NB4 (cell line): ENCODE data around the gene NEURL2.

ENCODE experiments used
- DNase-seq: peaks from one replicate; pipeline ENCODE4 v3.0.0; 2010; ENCODE audit warnings: low read depth
- H3K4me3 ChIP-seq: one replicate; pipeline ENCODE4 v1.5.1; 2011; ENCODE audit warnings: mild to moderate bottlenecking, low read depth, low read length, moderate library complexity
- CTCF ChIP-seq: IDR thresholded peaks from one replicate; pipeline ENCODE4 v1.5.1; 2012; ENCODE audit warnings: low read depth, low read length
- MAX ChIP-seq: IDR thresholded peaks from 2 replicates; pipeline ENCODE4 v1.6.1; 2011; ENCODE audit warnings: low read depth, low read length
- MYC ChIP-seq: IDR thresholded peaks from 2 replicates; pipeline ENCODE4 v1.6.1; 2011; ENCODE audit warnings: low read depth, low read length
- POLR2A ChIP-seq: IDR thresholded peaks from 2 replicates; pipeline ENCODE4 v1.6.1; 2011; ENCODE audit warnings: mild to moderate bottlenecking; ENCODE audit not compliant: insufficient read length; ENCODE audit errors: extremely low read depth

NEURL2 gene

GRCh38 chr20:45894797-45895196 lies 3.8 kb upstream of the NEURL2 start:
- DNase-seq, result no peak
- TF ChIP-seq MAX (no peak), CTCF (no peak), MYC (no peak), POLR2A (peak; percentile 14)
- H3K4me3 ChIP-seq, result no peak overlapping the region

GRCh38 chr20:45893831-45894230 lies 2.8 kb upstream of the NEURL2 start:
- TF ChIP-seq MYC (no peak), POLR2A (no peak), MAX (no peak), CTCF (no peak)
- no peak for DNase-seq
- no peak overlapping the region for H3K4me3 ChIP-seq

GRCh38 chr20:45892828-45893500 lies 2.0 kb upstream of the NEURL2 start:
- TF ChIP-seq CTCF (no peak), MYC (no peak), POLR2A (no peak), MAX (no peak)
- H3K4me3 ChIP-seq, result peak overlapping the region; percentile 74
- peak; percentile 44 for DNase-seq

GRCh38 chr20:45892049-45892825 lies 1.2 kb upstream of the NEURL2 start:
- peak; percentile 72 for DNase-seq
- TF ChIP-seq MYC (0 out of 2 replicates have a peak, but pooled peaks have one; percentile 3), CTCF (peak; percentile 23), MAX (no peak; the same call in 1 of the 2 replicates), POLR2A (peak; percentile 10)
- peak overlapping the region; percentile 74 for H3K4me3 ChIP-seq

GRCh38 chr20:45890077-45890984 lies 677 bp downstream of the NEURL2 start:
- DNase-seq, result no peak
- TF ChIP-seq POLR2A (no peak), MAX (no peak), MYC (no peak), CTCF (no peak)
- H3K4me3 ChIP-seq, result no peak overlapping the region
